Cardiac ventricle fibroblast (primary cell): ENCODE results near the gene DEFB108B. TPM values are rescaled to one million over a fixed set of nuclear protein-coding genes. Genes with fewer than 3 reads are reported as not detected.

Experiments
- total RNA-seq: library from RNA; depleted of rRNA; stranded (reverse); fragments of >200 nt; gene quantifications from 2 replicates; pipeline ENCODE4 v1.2.3, GENCODE V29; 2015

Gene DEFB108B
- not detected in 2 replicates for total RNA-seq

GRCh38 chr11:71832811-71833210, at the start of gene DEFB108B:
TSS of gene DEFB108B (plus strand) at chr11:71833200. CDS start at chr11:71833200, 0 bp downstream.

DNA sequence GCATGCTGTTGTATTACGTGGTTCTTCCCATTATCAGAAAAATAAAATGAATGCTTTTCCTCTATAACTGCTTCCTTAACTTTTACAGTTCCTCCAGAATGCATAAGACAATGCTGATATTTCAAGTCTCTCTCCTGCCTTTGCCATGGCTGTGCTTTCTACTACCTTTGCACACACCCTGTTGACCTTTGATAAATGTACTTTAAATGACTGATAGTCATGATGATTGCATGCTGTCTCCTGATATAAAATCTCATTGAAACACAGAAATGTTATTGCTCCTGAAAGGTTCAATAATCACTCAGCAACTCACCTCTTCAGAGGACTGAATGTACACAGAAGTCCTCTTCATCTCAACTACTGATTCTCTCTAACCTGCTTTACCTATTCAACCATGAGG, 45.1 kb downstream of the DEFB108B start, which contains the start of gene DEFB131B:
Gene DEFB131B, plus strand, starts transcription at position 395 of the 400 bp plus-strand sequence. Its CDS starts 0 bp downstream, at position 395.

Other genes starting within 250 kb of the DEFB108B start
- not detected in 2 replicates for gene DEFB131B, start 45.3 kb downstream of the DEFB108B start, total RNA-seq
- 1.5 and 5.7 TPM in 2 replicates for gene XNDC1N, start 95.4 kb downstream of the DEFB108B start, total RNA-seq
- 16.1 and 23.8 TPM in 2 replicates for gene RNF121, start 95.8 kb downstream of the DEFB108B start, total RNA-seq
- 1.7 and 9.0 TPM in 2 replicates for gene IL18BP, start 165.7 kb downstream of the DEFB108B start, total RNA-seq
- gene NUMA1, start 247.3 kb downstream of the DEFB108B start, total RNA-seq, result 135 and 139 TPM in 2 replicates
- gene LRRC51, start 247.7 kb downstream of the DEFB108B start, total RNA-seq, result 3.1 and 3.4 TPM in 2 replicates